Mesodermal cell (in vitro differentiated cells): ENCODE measurements around the gene FAM168A.

ENCODE experiments used
- H3K27ac ChIP-seq: 2 replicates; pipeline ENCODE4 v1.7.0; 2013; ENCODE audit warnings: mild to moderate bottlenecking, low read depth, low read length, moderate library complexity; ENCODE audit not compliant: severe bottlenecking
- H3K36me3 ChIP-seq: 2 replicates; pipeline ENCODE4 v1.7.1; 2013; ENCODE audit warnings: mild to moderate bottlenecking, low read length, moderate library complexity; ENCODE audit not compliant: control insufficient read depth, insufficient read depth
- H3K4me1 ChIP-seq: one replicate; pipeline ENCODE4 v1.7.1; 2013; ENCODE audit warnings: mild to moderate bottlenecking, low read length; ENCODE audit not compliant: insufficient read depth, control insufficient read depth, poor library complexity, severe bottlenecking
- H3K4me3 ChIP-seq: 2 replicates; pipeline ENCODE4 v1.7.0; 2013; ENCODE audit warnings: low read length, control low read depth, mild to moderate bottlenecking; ENCODE audit not compliant: insufficient read depth, poor library complexity, severe bottlenecking; ENCODE audit errors: extremely low read depth
- H3K9me3 ChIP-seq: 2 replicates; pipeline ENCODE4 v1.7.1; 2013; ENCODE audit warnings: mild to moderate bottlenecking, low read length, moderate library complexity; ENCODE audit not compliant: control insufficient read depth
- WGBS, 2 experiments: methylation state at CpG; one replicate each; pipeline ENCODE4 v1.1.5; 2013; ENCODE audit warnings: missing lambda C conversion rate in 2 of 2; ENCODE audit not compliant: insufficient coverage in 2 of 2; 5-methylcytosine and 5-hydroxymethylcytosine counted together

Gene FAM168A

GRCh38 chr11:73412308-73412707 lies 185.6 kb downstream of the FAM168A start:
- Histone ChIP-seq H3K36me3 (peaks cover 35% of the 10 kb centered on the region), H3K27ac (peak overlapping the region; percentile 6), H3K4me3 (no peak overlapping the region), H3K9me3 (no peaks in the 10 kb centered on the region), H3K4me1 (peaks cover 33% of the 10 kb centered on the region)
- WGBS, 2 experiments = 74 to 76% methylated on average over 3 of the region's 3 CpGs

DNA sequence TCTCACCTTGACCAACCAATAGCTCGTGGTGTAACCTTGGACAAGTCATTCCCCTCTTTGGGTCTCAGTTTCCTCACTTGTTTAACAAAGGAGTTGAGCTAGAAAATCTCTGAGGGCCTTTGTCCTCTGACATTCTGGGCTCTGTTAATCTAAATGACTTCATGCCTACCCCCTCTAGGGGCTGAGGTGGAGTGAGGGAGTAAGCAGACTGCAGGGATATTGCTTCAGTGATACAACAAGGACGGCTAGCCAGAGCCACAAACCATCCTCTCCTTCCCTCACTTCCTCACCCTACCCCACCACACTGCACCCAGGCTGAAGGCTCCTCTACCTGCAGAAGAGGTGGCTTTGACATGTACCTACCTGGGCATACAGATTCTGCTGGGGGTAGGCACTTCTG lies 186.9 kb downstream of the FAM168A start:
- WGBS, 2 experiments = 100% methylated on average over 1 of the region's 2 CpGs; no CpG with 5 or more reads in 1 of the 2 experiments
- Histone ChIP-seq H3K36me3 (peaks cover 48% of the 10 kb centered on the region), H3K4me3 (no peak overlapping the region), H3K27ac (no peak overlapping the region), H3K9me3 (no peaks in the 10 kb centered on the region), H3K4me1 (peaks cover 27% of the 10 kb centered on the region)

DNA sequence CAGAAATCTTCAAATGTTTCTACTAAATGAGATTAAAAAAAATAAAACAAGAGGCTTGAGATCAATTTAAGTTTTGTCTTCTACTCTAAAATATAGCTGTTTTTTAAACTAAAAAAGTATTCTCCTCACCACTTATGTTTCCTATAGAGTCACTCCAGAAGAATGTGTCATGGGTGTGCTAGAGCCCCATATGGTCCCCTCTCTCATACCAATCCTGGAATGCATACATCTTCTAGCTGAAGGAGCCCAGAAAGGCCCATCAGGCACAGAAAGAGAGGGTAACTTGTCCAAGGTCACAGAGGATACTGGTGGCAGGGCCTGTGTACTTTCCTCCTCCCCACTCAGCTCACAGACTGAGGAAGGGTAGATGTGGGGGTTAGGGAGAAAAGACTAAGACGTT lies 187.3 kb downstream of the FAM168A start:
- no peaks in the 10 kb centered on the region for H3K9me3 ChIP-seq
- WGBS, 2 experiments = no CpG with 5 or more reads among the region's 1 CpG
- H3K27ac ChIP-seq = no peak overlapping the region
- no peak overlapping the region for H3K4me3 ChIP-seq
- H3K4me1 ChIP-seq = peaks cover 24% of the 10 kb centered on the region
- peaks cover 50% of the 10 kb centered on the region for H3K36me3 ChIP-seq

GRCh38 chr11:73409431-73409830 lies 188.5 kb downstream of the FAM168A start:
- Histone ChIP-seq H3K27ac (no peak overlapping the region), H3K4me3 (no peak overlapping the region), H3K4me1 (peaks cover 17% of the 10 kb centered on the region), H3K9me3 (no peaks in the 10 kb centered on the region), H3K36me3 (peaks cover 61% of the 10 kb centered on the region)
- WGBS, 2 experiments = 92 to 94% methylated on average over 8 of the region's 8 CpGs

- H3K27ac ChIP-seq = no peak overlapping the region
- H3K9me3 ChIP-seq = no peaks in the 10 kb centered on the region
- H3K4me3 ChIP-seq = no peak overlapping the region
- WGBS, 2 experiments = 85 to 100% methylated on average over 5 of the region's 5 CpGs
- H3K4me1 ChIP-seq = peaks cover 8% of the 10 kb centered on the region
- H3K36me3 ChIP-seq = peaks cover 70% of the 10 kb centered on the region
These were observed 191.3 kb downstream of the FAM168A start for GRCh38 chr11:73406619-73407018.

- H3K27ac ChIP-seq = no peak overlapping the region
- H3K4me3 ChIP-seq = no peak overlapping the region
- H3K9me3 ChIP-seq = no peaks in the 10 kb centered on the region
- WGBS, 2 experiments = no CpG with 5 or more reads among the region's 1 CpG
- H3K36me3 ChIP-seq = peaks cover 65% of the 10 kb centered on the region
- peaks cover 9% of the 10 kb centered on the region for H3K4me1 ChIP-seq
These were observed 191.8 kb downstream of the FAM168A start for GRCh38 chr11:73406131-73406530.

DNA sequence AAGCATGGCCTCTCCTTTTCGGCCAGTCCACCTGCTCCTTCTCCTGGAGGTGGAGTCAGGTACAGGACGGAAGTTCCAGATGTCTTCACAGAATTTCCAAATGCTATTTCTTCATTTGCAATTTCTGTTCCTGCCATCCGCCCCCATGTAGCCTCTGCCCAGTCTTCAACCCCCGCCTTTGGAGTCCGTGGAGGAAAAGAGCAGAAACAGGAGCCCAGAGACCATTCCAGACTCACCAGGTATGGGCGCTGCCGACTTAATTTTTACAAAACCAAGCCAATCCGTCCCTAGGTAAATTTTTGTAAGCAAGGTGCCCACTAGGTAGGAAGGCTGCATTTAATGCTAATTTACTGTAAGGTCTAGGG lies 192.8 kb downstream of the FAM168A start:
- no peak overlapping the region for H3K4me3 ChIP-seq
- peaks cover 58% of the 10 kb centered on the region for H3K36me3 ChIP-seq

GRCh38 chr11:73404506-73405145 lies 193.3 kb downstream of the FAM168A start:
- no peak overlapping the region for H3K4me3 ChIP-seq
- peaks cover 5% of the 10 kb centered on the region for H3K4me1 ChIP-seq
- peaks cover 57% of the 10 kb centered on the region for H3K36me3 ChIP-seq
- H3K9me3 ChIP-seq = no peaks in the 10 kb centered on the region
- H3K27ac ChIP-seq = no peak overlapping the region
- WGBS, 2 experiments = 79 to 95% methylated on average over 3 to 5 of the region's 5 CpGs

More for the DNA sequence above, 192.8 kb downstream of the FAM168A start:
- Histone ChIP-seq H3K4me1 (peaks cover 4% of the 10 kb centered on the region), H3K9me3 (no peaks in the 10 kb centered on the region), H3K27ac (no peak overlapping the region)
- WGBS, 2 experiments = 91 to 96% methylated on average over 5 to 7 of the region's 8 CpGs

DNA sequence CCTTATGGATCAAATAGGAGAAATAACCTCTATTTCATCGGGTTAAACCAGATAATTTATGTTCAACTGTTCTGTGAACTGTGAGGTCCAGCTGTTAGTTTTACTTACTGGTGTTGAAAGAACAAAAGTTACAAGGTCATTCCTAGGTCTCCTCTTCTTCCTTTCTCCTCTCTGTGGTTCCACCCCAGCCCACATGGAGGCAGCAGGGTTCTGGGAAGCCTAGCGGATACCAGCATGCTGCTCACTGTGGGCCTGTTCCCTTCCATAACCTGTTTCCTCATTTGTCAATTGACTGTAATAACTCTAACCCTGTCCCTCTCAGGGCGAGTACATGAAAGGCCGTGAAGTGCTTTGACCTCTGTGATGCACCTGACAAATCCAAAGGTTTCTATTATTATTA lies 193.9 kb downstream of the FAM168A start:
- Histone ChIP-seq H3K9me3 (no peaks in the 10 kb centered on the region), H3K27ac (no peak overlapping the region), H3K36me3 (peaks cover 51% of the 10 kb centered on the region), H3K4me3 (no peak overlapping the region), H3K4me1 (peaks cover 10% of the 10 kb centered on the region)
- WGBS, 2 experiments = 54 to 92% methylated on average over 1 to 2 of the region's 4 CpGs

DNA sequence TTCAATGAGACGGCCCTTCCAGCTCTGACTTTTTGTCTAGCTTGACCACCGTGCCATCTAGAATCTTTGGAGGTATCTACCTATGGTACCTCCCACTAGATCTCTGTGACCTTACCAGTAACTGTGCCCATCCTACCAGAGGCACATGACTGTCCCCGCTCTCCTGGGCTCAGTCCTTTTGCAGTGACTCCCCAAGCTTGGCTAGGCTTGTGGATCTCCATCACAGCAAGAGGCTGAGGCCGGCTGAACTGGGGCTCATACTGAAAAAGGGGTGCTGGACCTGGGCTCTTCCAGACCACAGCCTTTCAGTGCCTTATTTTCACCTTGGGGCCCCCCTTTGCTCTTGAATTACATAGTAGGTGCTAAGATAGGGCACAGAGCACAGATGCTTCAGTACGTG lies 194.4 kb downstream of the FAM168A start:
- 87 to 90% methylated on average over 5 of the region's 5 CpGs for WGBS, 2 experiments
- no peaks in the 10 kb centered on the region for H3K9me3 ChIP-seq

GRCh38 chr11:73402834-73403185 lies 195.1 kb downstream of the FAM168A start:
- Histone ChIP-seq H3K27ac (no peak overlapping the region), H3K4me1 (peaks cover 16% of the 10 kb centered on the region), H3K9me3 (no peaks in the 10 kb centered on the region), H3K36me3 (peaks cover 42% of the 10 kb centered on the region), H3K4me3 (no peak overlapping the region)
- WGBS, 2 experiments = no CpG with 5 or more reads among the region's 1 CpG

More for the DNA sequence above, 194.4 kb downstream of the FAM168A start:
- Histone ChIP-seq H3K36me3 (peaks cover 46% of the 10 kb centered on the region), H3K27ac (no peak overlapping the region), H3K4me3 (no peak overlapping the region), H3K4me1 (peaks cover 15% of the 10 kb centered on the region)
